Stimulated activated CD4-positive, alpha-beta T cell treated with anti-CD3 and anti-CD28 coated beads, Interleukin-1b, Interleukin-23, amount 100 ng/mL, for 48 hours (primary cell): Measurements from ENCODE around the gene CDH9.

Experiments
- DNase-seq: peaks from one replicate; pipeline ENCODE4 v3.0.0-alpha.2; 2020

The CDH9 gene

GRCh38 chr5:27038476-27038875, at the start of gene CDH9:
CDH9 (minus strand) TSS chr5:27038586; CDS start chr5:26988333, 50,253 bp downstream.
- no peak for DNase-seq

- DNase-seq = no peak
These were observed 49.4 kb upstream of the CDH9 start for GRCh38 chr5:27087747-27088146.

- no peak for DNase-seq
These were observed 45.3 kb upstream of the CDH9 start for GRCh38 chr5:27083449-27084415.

- DNase-seq = no peak
These were observed 41.8 kb upstream of the CDH9 start for GRCh38 chr5:27080147-27080546.

- DNase-seq = no peak
These were observed 24.1 kb upstream of the CDH9 start for GRCh38 chr5:27062451-27062850.

- no peak for DNase-seq
These were observed 10.1 kb upstream of the CDH9 start for GRCh38 chr5:27048510-27048909.

GRCh38 chr5:27041372-27041771, 3.0 kb upstream of the CDH9 start:
- no peak for DNase-seq

- DNase-seq = no peak
These were observed 3.8 kb downstream of the CDH9 start for GRCh38 chr5:27034565-27034964.

- DNase-seq = no peak
These were observed 11.6 kb downstream of the CDH9 start for GRCh38 chr5:27026801-27027200.

GRCh38 chr5:27026063-27026462, 12.3 kb downstream of the CDH9 start:
- DNase-seq = no peak

- no peak for DNase-seq
These were observed 16.9 kb downstream of the CDH9 start for GRCh38 chr5:27021471-27021870.

GRCh38 chr5:27020973-27021372, 17.4 kb downstream of the CDH9 start:
- DNase-seq = no peak

- no peak for DNase-seq
These were observed 22.6 kb downstream of the CDH9 start for GRCh38 chr5:27015758-27016157.

GRCh38 chr5:27011274-27011673, 27.1 kb downstream of the CDH9 start:
- no peak for DNase-seq

GRCh38 chr5:27010646-27011045, 27.7 kb downstream of the CDH9 start:
- no peak for DNase-seq

GRCh38 chr5:27009540-27009915, 28.9 kb downstream of the CDH9 start:
- no peak for DNase-seq

- no peak for DNase-seq
These were observed 29.5 kb downstream of the CDH9 start for GRCh38 chr5:27008604-27009539.

GRCh38 chr5:27007121-27007520, 31.3 kb downstream of the CDH9 start:
- no peak for DNase-seq

- DNase-seq = no peak
These were observed 51.4 kb downstream of the CDH9 start for GRCh38 chr5:26986985-26987384.

- no peak for DNase-seq
These were observed 56.6 kb downstream of the CDH9 start for GRCh38 chr5:26981750-26982149.

GRCh38 chr5:26959290-26959689, 79.1 kb downstream of the CDH9 start:
- no peak for DNase-seq

GRCh38 chr5:26955161-26955560, 83.2 kb downstream of the CDH9 start:
- no peak for DNase-seq

GRCh38 chr5:26948921-26949320, 89.5 kb downstream of the CDH9 start:
- DNase-seq = no peak

- DNase-seq = no peak
These were observed 92.5 kb downstream of the CDH9 start for GRCh38 chr5:26945901-26946300.
